Measurements from ENCODE around the gene CCDC124.
"Not testable (repeated sequence)": the region's sequence is repeated elsewhere in the genome, so short reads cannot be mapped to it uniquely, and the experiment has no call there.

The CCDC124 gene

DNA sequence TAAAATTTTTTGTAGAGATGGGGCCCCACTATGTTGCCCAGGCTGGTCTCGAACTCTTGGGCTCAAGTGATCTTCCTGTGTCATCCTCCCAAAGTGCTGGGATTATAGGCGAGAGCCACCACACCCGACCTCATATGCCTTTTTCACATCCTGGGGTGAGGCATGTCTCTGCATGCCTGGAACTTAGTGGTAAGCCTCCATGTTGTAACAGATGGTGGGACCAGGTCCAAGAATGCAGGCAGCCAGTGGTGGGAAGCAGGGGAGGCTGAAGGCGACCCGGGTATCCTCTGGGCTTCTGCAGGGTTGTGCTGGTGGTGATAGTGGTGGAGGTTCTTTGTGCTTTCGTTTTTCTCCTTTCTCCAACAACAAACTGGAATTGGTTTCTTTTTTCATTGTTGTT is 30.1 kb upstream of the CCDC124 start:
- no peak overlapping the region for H3K27ac ChIP-seq
- TF ChIP-seq ZFX (IDR thresholded peaks at IDR 0.05): no peak

- H3K27ac ChIP-seq: no peak overlapping the region
- TF ChIP-seq ZFX (IDR thresholded peaks at IDR 0.05): no peak
- no peak for TF ChIP-seq CTCF (conservative IDR thresholded peaks at IDR 0.05)
These were observed 24.6 kb upstream of the CCDC124 start for GRCh38 chr19:17908244-17908643.

GRCh38 chr19:17909003-17909732 is 23.6 kb upstream of the CCDC124 start:
- no peak overlapping the region for H3K27ac ChIP-seq
- no peak for TF ChIP-seq CTCF (conservative IDR thresholded peaks at IDR 0.05)
- TF ChIP-seq ZFX (IDR thresholded peaks at IDR 0.05): no peak

DNA sequence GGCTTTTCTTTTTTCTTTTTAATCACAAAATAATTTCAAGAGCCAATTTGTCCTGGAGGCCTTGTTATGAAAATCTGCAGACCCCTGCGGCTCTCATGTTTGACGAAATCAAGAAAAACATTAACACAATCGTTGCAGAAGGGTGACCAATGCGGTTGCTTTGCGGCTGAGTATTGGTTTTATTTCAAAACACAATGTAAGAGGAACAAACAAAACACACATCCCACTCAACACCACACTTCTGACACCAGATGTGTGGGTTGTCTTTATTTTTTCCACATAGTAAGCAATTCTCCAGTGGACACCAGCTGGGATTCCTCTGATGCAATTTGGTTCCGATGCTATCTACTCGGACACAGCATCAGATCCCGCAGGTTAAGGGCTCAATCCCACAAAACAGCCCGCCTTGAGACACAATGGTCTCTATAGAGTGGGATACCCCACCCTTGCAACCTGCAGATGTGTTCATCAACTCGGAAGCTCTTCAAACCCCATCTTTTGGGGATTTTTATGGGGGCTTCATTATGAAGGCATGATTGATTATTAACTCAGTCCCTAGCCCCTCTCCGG is 21.9 kb upstream of the CCDC124 start:
- H3K27ac ChIP-seq: no peak overlapping the region
- no peak for TF ChIP-seq CTCF (conservative IDR thresholded peaks at IDR 0.05)

DNA sequence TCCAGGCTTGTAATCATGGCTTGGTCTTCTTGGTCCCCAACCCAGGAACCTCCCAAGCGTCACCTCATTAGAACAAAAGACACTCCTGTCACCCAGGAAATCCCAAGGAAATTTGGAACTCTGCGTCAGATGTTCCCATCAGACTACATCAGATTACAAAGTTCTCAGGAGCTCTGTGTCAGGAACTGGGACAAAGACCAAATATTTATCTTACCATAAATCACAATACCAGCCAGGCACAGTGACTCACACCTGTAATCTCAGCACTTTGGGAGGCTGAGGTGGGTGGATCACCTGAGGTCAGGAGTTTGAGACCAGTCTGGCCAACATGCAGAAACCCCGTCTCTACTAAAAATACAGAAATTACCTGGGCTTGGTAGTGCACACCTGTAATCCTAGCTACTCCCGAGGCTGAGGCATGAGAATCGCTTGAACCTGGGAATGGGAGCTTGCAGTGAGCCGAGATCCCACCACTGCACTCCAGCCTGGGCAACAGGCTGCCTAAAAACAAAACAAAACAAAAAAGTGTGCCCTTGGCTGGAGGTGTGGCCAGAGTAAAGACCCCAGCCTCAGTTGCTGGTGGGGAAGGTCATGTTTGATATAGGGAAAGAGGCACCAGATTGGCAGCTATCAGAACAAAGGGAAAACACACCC is 16.7 kb upstream of the CCDC124 start:
- no peak for TF ChIP-seq CTCF (conservative IDR thresholded peaks at IDR 0.05)
- TF ChIP-seq ZFX (IDR thresholded peaks at IDR 0.05): no peak
- H3K27ac ChIP-seq: no peak overlapping the region

DNA sequence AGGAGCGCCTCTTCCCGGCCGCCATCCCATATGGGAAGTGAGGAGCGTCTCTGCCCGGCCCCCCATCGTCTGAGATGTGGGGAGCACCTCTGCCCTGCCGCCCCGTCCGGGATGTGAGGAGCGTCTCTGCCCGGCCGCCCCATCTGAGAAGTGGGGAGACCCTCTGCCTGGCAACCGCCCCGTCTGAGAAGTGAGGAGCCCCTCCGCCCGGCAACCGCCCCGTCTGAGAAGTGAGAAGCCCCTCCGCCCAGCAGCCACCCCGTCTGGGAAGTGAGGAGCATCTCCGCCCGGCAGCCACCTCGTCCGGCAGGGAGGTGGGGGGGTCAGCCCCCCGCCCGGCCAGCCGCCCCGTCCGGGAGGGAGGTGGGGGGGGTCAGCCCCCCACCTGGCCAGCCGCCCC is 14.7 kb upstream of the CCDC124 start:
- H3K27ac ChIP-seq: not testable (repeated sequence)

GRCh38 chr19:17919122-17919521 is 13.7 kb upstream of the CCDC124 start:
- H3K27ac ChIP-seq: not testable (repeated sequence)

DNA sequence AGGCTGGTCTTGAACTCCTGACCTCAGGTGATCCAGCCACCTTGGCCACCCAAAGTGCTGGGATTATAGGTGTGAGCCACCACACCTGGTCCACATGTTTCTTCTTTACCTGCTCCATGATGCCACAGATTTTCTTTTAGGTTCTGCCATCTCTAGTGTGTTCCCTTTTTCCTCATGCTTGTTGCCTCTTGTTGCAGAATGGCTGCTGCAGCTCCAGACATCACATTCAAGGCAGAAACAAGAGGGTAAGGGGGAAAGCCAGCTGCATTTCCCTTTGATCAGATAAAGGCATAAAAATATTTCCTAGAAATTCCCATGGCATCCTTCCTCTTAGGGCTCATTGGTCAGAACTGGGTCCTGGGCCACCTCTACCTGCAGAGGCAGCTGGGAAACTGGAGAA is 12.3 kb upstream of the CCDC124 start:
- no peak overlapping the region for H3K27ac ChIP-seq
- no peak for TF ChIP-seq CTCF (conservative IDR thresholded peaks at IDR 0.05)

GRCh38 chr19:17922138-17922537 is 10.7 kb upstream of the CCDC124 start:
- TF ChIP-seq ZFX (IDR thresholded peaks at IDR 0.05) (no peak), CTCF (conservative IDR thresholded peaks at IDR 0.05) (no peak)

More at GRCh38 chr19:17922138-17922537, 10.7 kb upstream of the CCDC124 start:
- no peak overlapping the region for H3K27ac ChIP-seq
